GM18858 (cell line): ENCODE results near the gene PLPPR1.

ENCODE experiments used
- ATAC-seq: cut with Tn5 transposase; IDR thresholded peaks from one replicate; pipeline ENCODE4 v1.9.1; 2021; ENCODE audit not compliant: unreplicated experiment

Gene PLPPR1

DNA sequence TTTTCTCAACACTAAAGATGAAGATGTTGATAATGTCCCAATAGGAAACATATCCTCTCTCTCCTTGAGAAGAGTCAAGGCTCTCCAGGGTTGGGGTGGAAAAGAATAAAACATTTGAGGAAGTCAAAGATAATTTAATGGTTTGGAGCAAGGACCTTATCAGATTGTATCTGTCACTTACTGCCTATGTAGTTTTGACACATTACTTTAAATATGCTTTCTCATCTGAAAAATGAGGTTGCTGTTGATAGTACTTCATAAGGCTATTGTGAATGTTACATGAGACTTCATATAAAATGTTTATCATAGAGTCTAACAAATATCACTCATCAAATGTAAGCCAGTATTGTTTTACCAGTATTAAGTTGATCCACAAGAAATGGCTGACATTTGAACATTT is 307.6 kb downstream of the PLPPR1 start:
- ATAC-seq, result no peak

DNA sequence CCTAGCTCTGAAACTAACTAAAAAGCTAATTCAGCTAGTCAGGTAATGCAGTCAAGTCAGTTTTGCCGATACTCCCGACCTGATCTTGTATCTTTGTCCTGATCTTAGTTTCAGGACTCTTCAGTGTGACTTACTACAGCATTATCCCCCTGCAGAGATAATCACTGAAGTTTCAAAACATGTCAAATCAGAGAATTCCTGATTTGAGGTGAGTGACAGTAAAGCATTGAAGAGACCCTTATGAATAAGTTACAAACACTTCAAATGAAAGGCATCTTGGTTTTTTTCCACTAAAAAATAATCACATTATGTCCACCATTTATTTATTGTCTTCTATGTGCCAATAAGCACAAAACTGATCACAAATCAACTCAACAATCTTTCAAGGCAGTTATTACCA is 308.7 kb downstream of the PLPPR1 start:
- ATAC-seq, result no peak

DNA sequence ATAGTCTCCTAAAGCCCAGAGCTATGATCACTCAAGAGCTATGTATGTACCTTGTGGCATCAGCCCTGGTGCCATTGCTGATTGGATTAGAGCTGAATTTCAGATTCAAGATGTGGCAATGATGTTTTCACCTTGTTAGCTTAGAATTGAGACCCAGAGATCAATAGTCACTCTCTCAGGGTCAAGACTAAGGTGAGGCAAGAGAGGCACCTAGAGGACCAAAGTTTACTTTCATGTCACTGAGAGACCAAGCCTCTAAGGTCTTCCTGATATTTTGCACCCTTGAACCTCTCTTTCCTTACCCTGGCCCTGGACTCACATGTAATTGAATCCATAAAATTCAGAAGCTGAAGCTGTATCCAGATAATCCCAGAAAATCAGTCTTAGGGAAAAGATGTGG is 313.4 kb downstream of the PLPPR1 start:
- ATAC-seq, result no peak

DNA sequence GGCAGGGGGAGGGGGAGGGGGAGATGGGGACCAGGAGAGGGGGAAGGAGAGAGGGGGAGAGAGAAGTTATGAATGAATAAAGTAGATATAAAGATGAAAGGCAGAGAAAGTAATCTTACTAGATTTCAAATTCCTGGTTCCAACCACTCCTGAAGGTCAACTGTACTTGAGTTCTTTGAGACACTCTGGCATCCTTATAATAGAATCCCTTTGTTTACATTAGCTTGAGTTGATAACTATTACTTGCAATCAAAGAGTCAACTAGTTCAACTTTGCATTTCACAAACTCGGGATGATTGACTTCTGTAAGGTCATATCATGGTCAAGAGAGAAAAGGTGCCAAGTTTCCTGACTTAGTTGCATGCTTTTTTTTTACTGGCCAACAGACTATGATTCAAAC is 314.1 kb downstream of the PLPPR1 start:
- no peak for ATAC-seq

DNA sequence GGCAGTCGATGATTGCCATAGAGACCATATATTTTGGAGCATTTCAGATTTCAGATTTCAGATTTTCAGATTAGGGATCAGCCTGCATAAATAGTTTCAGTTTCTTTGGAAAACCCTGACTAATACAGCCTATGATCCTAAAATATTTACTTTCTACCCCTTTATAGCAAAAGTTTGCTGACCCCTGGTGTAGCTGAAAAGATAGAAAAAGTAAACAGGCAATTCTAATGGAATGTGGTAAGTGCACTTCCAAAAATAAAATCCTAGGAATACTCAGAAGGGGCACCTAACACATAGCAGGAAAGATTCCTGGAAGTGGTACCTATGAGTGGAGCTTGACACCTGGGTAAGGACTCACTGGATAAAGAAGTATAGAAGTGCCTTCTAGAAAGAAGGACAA is 321.8 kb downstream of the PLPPR1 start:
- no peak for ATAC-seq

DNA sequence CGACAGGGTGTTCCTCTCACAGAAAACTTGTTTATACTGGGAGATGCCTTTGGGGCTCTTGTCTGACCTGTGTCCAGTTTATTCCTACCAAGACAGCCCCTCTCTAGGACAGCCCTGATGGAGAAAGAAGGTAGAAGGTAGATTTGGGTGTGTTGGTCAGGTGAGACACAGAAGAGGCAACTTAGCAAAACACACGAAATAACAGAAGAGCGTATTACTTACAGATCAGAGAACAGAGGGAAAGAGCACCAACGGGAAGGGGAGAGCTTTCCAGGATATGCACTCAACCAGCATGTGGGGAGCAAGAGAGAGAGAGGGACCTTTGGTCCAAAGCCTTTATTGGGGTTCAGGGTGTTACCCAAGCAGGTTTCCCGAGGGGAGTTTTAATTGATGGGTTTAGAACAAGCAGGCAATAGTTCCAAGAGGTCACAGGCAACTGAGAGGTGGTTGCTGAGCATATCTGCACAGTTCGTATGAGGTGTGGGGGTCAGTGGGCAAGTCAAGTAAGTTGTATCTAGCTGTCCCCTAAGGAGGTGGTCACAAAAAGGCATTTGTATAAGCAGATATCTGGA is 324.5 kb downstream of the PLPPR1 start:
- ATAC-seq, result no peak

DNA sequence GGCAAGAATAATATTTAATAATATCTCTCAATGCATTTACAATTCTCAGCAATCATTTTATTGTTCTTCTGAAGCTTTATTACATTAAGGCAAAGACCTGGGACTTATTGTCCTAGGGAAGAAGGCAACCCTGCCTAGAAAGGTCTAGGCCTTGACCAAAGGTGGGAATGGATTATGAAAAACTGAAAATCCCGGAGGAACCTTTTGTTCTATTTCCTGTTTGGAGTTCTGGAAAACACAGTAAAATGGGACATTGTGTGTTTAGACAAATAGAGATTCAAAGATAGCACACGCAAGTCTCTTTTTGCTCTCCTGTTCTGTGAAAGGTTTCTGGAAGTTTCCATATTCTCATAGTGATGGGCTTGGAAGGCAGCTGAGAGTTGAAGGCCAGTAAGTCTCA is 325.2 kb downstream of the PLPPR1 start:
- no peak for ATAC-seq

DNA sequence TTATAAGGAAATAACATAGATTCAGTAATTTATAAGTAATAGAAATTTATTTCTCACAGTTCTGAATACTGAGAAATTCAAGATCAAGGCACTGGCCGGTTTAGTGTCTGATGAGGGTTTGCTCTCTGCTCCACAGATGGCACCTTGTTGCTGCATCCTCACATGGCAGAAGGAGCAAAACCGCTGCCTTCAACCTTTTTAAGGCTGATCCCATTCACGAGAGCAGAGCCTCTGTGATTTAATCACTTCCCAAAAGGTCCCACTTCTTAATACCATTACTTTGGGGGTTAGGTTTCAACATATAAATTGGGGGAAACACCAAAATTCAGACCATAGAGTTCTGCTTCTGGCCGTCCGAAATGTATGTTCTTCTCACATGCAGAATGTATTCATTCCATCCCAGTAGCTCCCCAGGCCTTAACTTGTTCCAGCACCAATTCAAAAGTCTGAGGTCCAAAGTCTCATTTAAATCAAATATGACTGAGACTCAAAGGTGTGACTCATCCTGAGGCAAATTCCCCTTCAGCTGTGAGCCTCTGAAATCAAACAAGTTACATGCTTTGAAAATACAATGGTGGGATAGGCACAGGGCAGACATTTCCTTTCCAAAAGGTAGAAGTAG is 325.7 kb downstream of the PLPPR1 start:
- ATAC-seq, result no peak

DNA sequence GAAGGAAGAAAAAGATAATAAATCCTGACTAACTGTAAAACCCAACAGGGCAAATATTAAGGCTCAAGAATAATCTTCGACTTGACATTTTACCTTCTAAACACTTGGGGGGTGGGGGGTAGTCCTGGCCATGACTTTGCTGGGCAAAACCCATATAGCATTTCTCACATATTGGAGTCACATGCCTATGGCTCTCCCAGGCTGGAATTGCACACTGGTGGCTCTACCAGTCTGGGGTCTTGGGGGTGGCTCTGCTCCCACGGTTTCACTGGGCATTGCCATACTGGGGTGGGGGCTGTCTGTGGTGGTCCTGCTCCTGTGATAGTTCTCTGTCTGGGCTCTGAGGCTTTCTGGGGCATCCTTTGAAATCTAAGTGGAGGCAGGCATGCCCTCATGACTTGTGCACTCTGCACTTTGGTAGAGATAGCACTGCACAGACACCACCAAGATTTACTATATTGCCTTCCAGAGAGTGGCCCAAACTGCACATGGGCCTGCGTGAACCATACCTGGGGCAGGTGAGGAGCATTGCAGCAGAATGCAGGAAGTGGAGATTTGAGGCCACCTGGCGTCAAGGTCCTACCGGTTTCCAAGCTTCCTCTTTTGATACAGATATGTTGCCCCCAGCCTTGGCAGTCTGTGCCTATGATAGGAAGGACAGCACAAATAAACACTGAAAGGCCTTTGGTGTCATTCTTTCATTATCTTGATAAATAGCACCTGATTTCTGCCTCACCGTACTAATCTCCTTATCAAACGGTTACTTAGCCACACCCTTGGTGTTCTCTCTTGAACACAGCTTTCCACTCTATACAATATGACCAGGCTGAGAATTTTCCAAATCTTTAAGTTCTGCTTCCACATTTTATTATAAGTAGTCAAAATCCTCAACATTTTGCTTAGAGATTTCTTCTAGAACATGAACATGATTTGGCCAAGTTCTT is 326.5 kb downstream of the PLPPR1 start:
- ATAC-seq, result no peak

DNA sequence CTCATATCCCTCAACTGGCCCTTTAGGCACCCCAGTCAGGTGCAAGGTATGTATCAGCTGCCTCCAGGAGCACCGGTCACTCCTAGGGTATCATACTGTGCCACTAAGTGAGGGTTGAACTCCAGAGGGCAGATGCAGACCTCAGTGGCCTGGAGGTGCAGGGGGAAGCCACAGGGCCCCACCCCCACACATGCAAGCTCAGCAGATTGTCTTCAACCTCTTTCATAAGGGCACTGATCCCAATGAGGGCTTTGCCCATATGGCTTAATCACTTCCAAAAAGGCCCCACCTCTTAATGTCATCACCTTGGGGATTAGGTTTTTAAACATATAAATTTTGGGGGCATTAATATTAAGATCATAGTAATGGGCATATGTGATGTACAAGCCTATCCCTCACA is 328.1 kb downstream of the PLPPR1 start:
- ATAC-seq, result no peak

DNA sequence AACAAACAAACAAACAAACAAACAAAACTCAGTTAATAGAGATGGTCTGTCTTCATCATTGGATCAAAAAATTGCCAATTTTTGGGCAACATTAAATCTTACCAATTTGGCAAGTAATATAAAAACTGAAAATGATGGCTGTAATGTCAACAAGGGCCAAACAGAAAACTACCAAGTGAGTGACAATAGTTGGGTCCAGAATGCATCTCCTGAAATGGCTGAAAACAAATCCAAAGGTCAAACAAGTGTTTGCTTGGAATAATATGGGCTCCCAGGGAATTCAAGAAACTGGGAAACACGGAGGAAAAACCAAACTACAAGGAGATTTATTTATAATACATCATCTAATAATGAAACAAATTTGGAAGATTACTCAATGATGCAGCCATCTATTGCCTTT is 331.2 kb downstream of the PLPPR1 start:
- ATAC-seq, result no peak

DNA sequence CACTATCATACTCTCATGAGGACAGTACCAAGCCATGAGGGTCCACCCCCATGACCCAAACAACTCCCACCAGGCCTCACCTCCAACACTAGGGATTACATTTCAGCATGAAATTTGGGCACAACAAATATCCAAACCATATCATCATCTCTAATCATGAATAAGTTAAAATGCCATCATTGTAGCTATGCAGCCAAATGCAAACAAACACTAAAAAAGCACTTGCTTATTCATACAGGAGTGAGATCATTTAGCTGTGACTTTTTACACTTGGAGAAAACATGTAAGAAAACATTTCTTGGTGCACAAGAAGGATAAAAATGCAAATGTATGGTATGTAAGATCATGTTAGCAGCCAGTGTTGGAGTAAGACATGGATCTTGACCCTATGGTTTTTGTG is 332.1 kb downstream of the PLPPR1 start:
- ATAC-seq, result no peak

DNA sequence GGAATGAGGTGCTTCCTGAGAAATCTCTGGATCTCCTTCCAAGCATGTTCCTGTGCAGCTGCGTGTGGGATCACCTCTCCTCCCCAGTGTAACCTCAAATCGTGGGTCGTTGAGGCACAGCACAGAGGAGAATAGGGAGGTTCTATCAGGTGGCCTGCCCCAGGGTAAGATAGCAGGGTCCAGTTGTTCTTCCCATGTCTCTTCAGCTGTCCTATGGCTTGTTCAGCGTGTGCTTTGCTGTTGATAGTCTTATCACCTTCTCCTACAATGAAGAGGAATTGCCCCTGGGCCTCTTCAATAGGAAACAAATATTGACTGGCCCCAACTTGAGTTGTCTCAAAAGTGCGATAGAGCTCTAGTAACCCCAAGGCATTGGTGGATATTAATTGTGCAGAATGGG is 333.9 kb downstream of the PLPPR1 start:
- ATAC-seq, result no peak

DNA sequence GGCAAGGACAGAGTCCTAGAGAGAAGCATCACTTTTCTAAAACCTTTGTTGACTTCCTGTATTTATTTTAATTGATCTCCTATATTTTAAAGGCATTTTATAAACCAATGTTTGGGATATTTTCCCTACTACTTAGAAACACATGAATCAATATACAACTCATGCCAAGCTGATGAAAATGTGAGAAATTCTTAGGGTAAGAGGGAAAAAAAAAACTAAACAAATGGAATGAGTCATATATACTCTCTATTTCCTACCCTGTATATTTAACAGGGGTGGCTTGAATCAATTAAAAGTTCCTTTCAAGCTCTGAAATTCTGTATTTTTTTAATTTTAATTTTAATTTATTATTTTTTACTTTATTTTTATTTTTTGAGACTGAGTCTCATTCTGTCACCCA is 336.7 kb downstream of the PLPPR1 start:
- ATAC-seq, result no peak

DNA sequence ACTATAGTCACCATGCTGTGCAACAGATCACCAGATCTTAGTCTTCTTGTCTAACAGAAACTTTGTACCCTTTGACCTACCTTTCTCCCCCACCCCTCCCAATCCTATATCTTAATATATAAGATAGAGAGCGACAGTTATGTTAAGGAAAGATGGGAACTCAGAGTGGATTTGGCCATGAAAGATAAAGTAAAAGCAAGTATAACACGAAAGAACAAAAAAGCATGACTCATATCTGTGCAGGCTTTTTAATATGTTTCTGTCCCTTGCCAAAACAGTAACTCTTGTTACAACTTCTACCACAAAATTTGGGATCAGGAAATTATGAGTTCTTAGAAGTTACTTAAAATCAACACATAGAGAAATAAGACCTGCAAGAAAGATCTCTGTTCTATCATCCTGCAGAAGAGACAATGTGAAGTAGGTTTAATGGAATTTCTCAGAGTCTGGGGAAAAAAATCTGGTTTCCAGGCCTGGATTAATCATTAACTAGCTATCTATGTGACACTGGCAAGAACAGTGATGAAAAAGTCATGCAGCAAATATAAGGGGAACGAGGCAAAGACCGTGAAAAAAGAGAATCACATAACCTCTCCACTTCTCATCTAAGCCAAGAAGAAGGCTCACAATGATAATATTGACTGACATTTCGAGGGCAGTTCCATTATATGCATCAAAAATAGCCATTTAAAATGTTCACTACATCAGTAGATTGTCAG is 337.7 kb downstream of the PLPPR1 start:
- no peak for ATAC-seq

DNA sequence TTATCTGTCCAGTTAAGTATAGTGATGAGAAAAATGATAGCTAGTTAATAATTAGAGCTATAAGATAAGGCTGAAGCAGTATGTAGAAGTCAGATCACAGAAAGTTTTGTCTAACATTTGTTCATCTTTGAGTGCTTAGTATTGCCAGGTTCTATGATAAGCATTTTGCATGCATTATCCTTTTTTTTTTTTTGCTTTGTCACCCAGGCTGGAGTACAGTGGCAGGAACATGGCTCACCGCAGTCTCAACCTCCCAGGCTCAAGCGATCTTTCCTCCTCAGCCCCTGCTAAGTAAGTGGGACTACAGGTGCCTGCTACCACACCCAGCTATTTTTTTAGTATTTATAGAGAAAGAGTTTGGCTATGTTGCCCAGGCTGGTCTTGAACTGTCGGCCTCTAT is 338.8 kb downstream of the PLPPR1 start:
- no peak for ATAC-seq

DNA sequence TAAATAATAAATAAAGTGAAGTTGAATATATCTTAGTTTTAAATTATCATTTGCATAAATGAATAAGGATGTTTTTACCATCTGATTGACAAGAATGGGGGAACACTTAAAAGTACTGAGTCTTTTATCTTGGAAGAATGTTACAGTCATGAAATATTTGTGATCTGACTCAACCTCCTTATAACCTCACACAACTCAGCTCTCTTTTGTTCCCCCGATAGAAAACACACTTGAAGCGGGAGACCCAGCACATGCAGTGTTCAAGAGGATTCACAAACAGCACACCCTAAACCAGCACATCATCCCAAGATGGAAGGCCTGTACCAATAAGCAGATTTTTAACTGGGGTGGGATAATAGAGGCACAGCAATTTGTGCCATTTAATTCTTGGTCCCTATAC is 340.8 kb downstream of the PLPPR1 start:
- ATAC-seq, result no peak

DNA sequence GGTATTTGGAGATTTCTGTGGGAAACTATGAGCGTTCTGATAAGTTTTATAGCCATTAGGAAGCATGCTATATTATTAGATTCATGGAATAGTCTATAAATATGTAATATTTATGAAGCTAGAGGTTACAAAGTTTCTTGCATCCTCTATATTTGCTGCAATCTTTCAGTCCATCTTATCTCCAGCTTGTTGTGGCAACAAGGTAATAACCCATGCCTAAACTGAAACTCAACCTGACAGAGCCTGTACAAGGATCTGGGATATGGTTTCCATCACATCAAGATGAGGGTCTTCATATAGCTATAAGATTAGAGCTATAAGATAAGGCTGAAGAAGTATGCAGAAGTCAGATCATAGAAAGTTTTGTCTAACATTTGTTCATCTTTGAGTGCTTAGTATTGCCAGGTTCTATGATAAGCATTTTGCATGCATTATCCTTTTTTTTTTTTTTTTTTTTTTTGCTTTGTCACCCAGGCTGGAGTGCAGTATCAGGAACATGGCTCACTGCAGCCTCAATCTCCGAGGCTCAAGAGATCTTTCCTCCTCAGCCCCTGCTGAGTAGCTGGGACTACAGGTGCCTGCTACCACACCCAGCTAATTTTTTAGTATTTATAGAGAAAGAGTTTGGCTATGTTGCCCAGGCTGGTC is 341.5 kb downstream of the PLPPR1 start:
- no peak for ATAC-seq

DNA sequence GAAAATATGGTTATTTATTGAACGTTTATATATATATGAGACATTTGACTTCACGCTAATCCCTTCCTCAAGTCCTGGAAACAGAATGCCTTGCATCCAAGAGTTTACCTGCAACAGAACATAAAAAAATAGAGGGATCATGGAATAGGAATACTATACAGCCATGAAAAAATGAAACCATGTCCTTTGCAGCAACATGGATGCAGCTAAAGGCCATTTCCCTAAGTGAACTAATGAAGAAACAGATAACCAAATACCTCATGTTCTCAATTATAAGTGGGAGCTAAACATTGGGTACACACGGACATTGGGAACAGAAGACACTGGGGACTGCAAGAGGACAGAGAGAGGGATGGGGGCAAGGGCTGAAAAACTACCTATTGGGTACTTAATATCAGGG is 343.3 kb downstream of the PLPPR1 start:
- ATAC-seq, result no peak

DNA sequence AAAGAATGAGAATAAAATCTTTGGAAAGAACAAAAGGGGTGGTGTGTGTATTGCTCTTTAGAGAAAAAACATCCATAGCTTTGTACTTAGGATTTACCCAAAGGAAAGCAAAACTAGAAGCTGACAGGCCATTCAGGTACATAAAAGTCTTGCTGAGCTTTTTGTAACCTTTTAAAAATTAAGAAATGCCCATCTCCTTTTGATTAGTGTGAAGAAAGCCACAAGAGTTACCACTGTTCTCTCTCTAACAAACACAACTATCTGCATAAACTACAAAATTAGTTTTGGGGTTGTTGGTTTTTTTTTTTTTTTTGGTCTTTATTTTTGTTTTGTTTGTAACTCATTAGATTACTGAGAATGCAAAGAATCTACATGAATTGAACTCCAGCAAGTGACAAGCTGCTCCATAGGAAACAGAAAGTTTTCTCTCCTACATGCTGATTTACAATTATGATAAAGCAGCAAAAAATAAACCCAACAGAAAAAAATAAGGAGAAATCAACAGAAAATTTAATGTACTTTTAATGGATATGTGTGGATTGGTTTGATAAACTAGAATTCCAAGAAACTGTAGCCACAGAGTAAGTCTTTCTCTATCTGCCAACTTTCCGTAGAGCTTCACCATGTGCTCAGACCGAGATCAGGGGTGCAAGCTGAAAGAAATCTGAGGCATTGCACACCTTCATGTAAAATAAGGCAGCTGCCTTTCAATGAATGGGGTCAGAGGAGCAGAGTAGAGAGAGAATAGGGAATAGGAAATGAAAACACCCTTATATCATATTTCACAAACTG is 344.0 kb downstream of the PLPPR1 start:
- ATAC-seq, result no peak
